Measurements from ENCODE around the gene SLC6A17. TPM values are rescaled to one million over a fixed set of nuclear protein-coding genes. Genes with fewer than 3 reads are reported as not detected.

SLC6A17 gene
- total RNA-seq, 1 donor from 2014 or later: 0.40 TPM

- intact Hi-C loops (cut with DNase I): no loop called here
- DNase-seq (ENCODE audit: low spot score): no peak
Observed at GRCh38 chr1:110249256-110249655, 99.0 kb downstream of the SLC6A17 start.

DNA sequence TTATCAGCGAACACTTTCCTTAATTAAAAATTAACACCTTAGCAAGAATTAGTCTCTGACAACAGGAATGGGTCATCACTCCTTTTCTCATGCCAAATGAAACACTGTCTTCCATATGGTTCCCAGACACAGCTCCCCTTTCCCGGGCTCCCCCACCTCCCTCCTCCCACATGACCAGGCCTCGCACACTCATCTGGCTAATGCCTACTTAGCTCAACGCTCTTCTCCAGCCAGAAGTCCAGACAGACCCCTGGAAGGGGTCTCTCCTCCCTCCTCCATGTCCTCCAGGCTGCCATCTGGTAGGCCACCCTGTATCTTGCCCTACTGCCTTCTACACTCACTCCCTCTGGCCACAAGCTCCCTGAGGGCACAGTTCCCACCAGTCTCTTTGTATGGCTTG lies 99.7 kb downstream of the SLC6A17 start:
- no peak for DNase-seq (ENCODE audit: low spot score)
- intact Hi-C loops (cut with DNase I): no loop called here

GRCh38 chr1:110250749-110251148 lies 100.5 kb downstream of the SLC6A17 start:
- no peak for DNase-seq (ENCODE audit: low spot score)
- intact Hi-C loops (cut with DNase I): no loop called here

Other genes starting within 250 kb of the SLC6A17 start
- gene CSF1, start 239.6 kb upstream of the SLC6A17 start, total RNA-seq: 16.7 TPM
- 53.6 TPM for gene AHCYL1, start 165.7 kb upstream of the SLC6A17 start, total RNA-seq
- 23.8 TPM for gene STRIP1, start 115.9 kb upstream of the SLC6A17 start, total RNA-seq
- gene ALX3, start 79.8 kb upstream of the SLC6A17 start, total RNA-seq: 0.22 TPM
- not detected for gene UBL4B, start 38.1 kb upstream of the SLC6A17 start, total RNA-seq
- 16.6 TPM for gene KCNC4, start 59.8 kb downstream of the SLC6A17 start, total RNA-seq
- gene RBM15, start 188.9 kb downstream of the SLC6A17 start, total RNA-seq: 22.7 TPM
- 2.3 TPM for gene SLC16A4, start 240.5 kb downstream of the SLC6A17 start, total RNA-seq

Data from cardiac septum (tissue), 1 donor.